GM18508 (cell line): ENCODE results near the gene AK9.
"Not testable (repeated sequence)": the region's sequence is repeated elsewhere in the genome, so short reads cannot be mapped to it uniquely, and the experiment has no call there.

ENCODE experiments used
- ATAC-seq: cut with Tn5 transposase; IDR thresholded peaks from one replicate; pipeline ENCODE4 v1.9.1; 2021; ENCODE audit warnings: moderate number of reproducible peaks; ENCODE audit not compliant: insufficient read depth, unreplicated experiment

Gene AK9

GRCh38 chr6:109461733-109462526 lies 229.1 kb downstream of the AK9 start:
- no peak for ATAC-seq

GRCh38 chr6:109461205-109461604 lies 229.8 kb downstream of the AK9 start:
- ATAC-seq = not testable (repeated sequence)

GRCh38 chr6:109460161-109460829 lies 230.7 kb downstream of the AK9 start:
- no peak for ATAC-seq

DNA sequence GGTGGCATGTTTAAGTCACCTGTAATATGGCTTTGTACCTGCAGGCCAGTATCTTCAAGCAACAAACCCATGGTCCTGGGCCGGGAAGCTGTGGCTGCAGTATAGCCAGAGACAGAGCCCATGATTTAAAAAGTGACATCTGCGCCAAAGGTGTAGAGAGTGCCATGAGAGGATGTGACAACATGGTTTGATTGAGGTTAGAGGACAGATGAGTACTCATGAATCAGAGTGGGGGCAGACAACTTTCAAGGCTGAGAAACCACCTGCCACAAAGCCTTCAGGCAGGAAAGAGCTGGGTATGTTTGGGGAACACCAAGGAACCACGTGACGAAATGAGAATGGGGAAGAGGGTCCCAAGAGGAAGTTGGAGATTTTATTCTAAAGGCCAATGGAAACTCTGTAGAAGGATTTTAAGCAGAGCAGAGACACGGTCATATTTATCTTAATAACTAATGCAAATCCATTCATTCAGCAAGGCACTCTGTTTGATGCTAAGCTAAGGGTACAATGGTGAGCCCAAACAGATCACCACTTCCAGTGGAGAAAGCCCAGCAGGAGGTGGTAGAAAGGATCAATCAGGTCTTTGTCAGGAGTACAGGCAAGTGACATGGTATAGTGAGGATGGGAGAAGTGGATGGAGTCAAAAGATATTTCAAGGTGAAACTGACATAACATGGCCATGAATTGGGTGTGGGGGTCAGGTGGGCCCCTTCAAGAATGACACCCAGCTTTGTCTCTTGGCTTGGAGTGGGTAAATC lies 232.0 kb downstream of the AK9 start:
- ATAC-seq = no peak

DNA sequence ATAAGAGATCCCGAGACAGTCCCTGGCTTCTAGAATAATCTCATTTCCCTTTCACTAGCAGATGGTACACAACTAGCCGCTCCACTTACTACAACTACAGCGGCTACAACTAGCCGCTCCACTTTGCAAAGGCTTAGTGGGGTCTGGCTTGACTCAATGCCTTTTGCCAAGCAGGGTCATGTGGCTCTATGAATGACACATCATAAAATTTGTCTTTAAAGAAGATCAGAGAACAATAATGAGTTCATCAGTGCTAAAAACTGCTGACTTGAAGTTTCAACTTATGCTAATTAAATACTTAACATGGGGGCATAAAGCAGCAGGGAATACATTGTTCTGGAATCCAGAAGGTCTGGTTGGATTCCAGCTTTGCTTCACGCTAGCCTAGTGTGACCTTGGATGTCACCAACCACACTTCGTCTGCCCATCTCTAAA lies 233.4 kb downstream of the AK9 start:
- no peak for ATAC-seq

- ATAC-seq = no peak
These were observed 234.1 kb downstream of the AK9 start for GRCh38 chr6:109456710-109457561.

- ATAC-seq = no peak
These were observed 234.9 kb downstream of the AK9 start for GRCh38 chr6:109456111-109456583.

- ATAC-seq = peak; percentile 29
These were observed 235.4 kb downstream of the AK9 start, which contains the start of gene MICAL1 for GRCh38 chr6:109455437-109456110. TSS of gene MICAL1 (minus strand) at chr6:109455772. CDS start at chr6:109454196, 1,576 bp downstream.

- ATAC-seq = peak; percentile 23
These were observed 236.2 kb downstream of the AK9 start for GRCh38 chr6:109454496-109455436.

DNA sequence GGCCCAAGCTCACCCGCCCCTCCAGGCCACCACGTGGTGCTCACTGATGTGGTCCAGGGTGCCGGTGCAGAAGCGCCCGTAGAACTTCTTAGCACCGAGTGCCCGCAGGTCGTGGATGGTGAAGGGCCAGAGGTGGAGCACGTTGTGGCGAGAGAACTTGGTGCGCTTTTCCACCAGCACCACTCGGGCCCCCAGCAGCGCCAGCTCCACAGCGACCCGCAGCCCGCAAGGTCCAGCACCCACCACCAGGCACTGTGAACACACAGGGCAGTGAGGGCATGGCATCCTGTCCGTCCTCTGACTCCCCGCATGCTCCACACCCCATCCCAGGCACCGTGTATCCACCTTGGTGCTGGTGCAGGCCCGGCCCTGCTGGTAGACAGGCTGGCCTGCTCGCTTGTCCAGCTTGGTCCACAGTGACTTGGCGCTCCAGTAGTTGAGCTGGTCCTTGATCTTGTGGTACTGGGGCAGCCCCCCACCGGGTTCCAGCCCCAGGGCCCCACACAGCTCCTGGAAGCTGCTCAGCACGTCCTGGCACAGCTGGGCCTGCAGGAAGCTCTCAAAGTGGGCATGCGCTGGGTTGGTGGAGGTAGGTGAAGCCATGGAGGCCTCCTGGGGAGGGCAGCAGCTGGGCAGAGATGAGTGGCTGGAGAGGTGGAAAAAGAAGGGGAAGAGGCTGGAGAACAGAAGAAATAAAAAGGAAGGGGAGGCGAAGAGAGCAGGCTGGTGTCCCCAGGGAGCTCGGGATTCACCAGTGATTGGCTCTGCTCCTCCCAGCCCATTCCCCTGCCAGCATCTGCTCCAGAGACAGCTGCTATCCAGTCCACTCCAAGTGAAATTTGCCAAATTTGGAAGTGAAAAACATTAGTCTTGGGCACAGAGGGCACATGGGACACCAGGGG lies 237.2 kb downstream of the AK9 start:
- ATAC-seq = no peak

DNA sequence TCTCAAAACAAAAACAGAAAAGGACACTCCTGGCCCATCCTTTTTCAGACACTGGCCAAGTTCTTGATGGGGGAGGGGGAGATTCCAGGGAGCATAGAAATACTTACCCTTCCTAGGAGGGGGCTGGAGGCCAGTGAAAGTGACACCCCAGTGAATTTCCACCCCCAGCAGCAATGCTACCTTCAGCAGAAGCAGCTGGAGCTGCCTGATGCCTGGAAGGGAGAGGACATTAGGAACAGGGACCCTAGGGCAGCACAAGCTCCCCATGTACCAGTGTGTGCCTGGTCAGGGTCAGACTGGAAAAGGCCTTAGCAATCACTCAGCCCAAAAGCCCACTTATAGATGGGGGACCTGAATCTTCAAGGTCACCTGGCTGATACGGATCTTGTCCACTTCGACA lies 237.8 kb downstream of the AK9 start:
- no peak for ATAC-seq

DNA sequence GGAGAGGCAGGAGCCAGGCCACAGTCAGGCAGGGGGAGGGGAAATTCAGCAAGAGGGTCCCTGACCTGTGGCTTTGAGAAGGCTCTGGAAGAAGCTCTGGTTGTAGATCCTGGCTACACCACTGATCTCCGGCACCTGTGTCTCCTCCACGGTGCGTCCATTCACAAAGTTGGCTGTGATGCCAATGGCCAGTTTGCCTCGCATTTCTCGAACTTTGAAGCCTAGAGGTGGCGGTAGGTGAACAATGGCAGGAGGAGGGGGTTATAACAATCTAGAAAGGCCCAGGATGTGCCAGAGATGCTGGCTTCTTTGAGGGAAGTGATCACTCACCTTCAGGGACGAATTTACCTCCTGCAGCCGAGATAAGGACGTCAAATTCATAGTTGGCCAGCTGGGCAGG lies 238.8 kb downstream of the AK9 start:
- no peak for ATAC-seq

DNA sequence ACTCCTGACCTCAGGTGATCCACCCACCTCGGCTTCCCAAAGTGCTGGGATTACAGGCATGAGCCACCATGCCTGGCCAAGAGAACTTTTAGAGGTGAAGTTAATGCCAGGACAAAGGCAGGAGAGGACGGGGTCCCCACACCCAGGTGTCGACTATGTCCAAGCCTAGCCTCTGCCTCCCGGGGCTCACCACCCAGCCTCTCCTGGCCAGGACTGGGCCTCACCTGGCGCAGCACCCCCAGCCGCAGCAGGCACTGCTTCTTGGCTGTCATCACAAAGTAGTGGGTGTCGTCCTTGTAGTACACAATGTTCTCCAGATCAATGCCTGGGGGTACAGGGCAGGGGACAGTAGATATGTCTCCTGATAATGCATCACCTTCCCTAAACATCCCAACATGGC lies 239.6 kb downstream of the AK9 start:
- ATAC-seq = no peak

- no peak for ATAC-seq
These were observed 240.2 kb downstream of the AK9 start for GRCh38 chr6:109450801-109451200.

- no peak for ATAC-seq
These were observed 241.0 kb downstream of the AK9 start for GRCh38 chr6:109449795-109450673.

- no peak for ATAC-seq
These were observed 241.8 kb downstream of the AK9 start for GRCh38 chr6:109449064-109449794.
